Chondrocyte (in vitro differentiated cells): ENCODE results near the gene BAIAP2L2. TPM values are rescaled to one million over a fixed set of nuclear protein-coding genes. Genes with fewer than 3 reads are reported as not detected.
"Not testable (repeated sequence)": the region's sequence is repeated elsewhere in the genome, so short reads cannot be mapped to it uniquely, and the experiment has no call there.

ENCODE experiments used
- DNase-seq: peaks from one replicate; pipeline ENCODE4 v3.0.0; 2021; ENCODE audit warnings: mixed read lengths, low spot score
- H3K27ac Mint-ChIP-seq: one replicate; pipeline ENCODE4 v1.8.0; 2021; ENCODE audit warnings: mild to moderate bottlenecking, moderate library complexity, mixed read lengths; ENCODE audit not compliant: unreplicated experiment
- H3K27me3 Mint-ChIP-seq: 2 replicates; pipeline ENCODE4 v1.8.0; 2021; ENCODE audit warnings: low read depth, mixed read lengths
- H3K36me3 Mint-ChIP-seq: 2 replicates; pipeline ENCODE4 v1.8.0; 2021; ENCODE audit warnings: low read depth, mixed read lengths
- H3K4me1 Mint-ChIP-seq: 2 replicates; pipeline ENCODE4 v1.8.0; 2021; ENCODE audit warnings: low read depth, mild to moderate bottlenecking, mixed read lengths
- H3K4me3 Mint-ChIP-seq: one replicate; pipeline ENCODE4 v1.8.0; 2021; ENCODE audit warnings: mild to moderate bottlenecking, moderate library complexity, mixed read lengths; ENCODE audit not compliant: unreplicated experiment
- H3K9me3 Mint-ChIP-seq: 2 replicates; pipeline ENCODE4 v1.8.0; 2021; ENCODE audit warnings: low read depth, mixed read lengths
- CTCF ChIP-seq: fragments of 200-600 bp; sonication (generic); IDR thresholded peaks from 2 replicates; pipeline ENCODE4 v1.5.0; 2021; ENCODE audit warnings: antibody characterized with exemption, mild to moderate bottlenecking, moderate library complexity
- total RNA-seq: library from RNA; stranded (reverse); gene quantifications from 3 replicates; pipeline ENCODE4 v1.2.1, GENCODE V29; 2021

The BAIAP2L2 gene
- total RNA-seq, 1 donor from 2014 or later, result 0.42 TPM

GRCh38 chr22:38148245-38148644 is 37.8 kb upstream of the BAIAP2L2 start:
- Mint-ChIP-seq H3K36me3 (peaks cover 6% of the 10 kb centered on the region), H3K4me1 (peaks cover 11% of the 10 kb centered on the region), H3K9me3 (peaks cover 10% of the 10 kb centered on the region), H3K4me3 (no peak overlapping the region), H3K27ac (peak overlapping the region; percentile 1), H3K27me3 (no peaks in the 10 kb centered on the region)
- no peak for TF ChIP-seq CTCF
- DNase-seq, result no peak

GRCh38 chr22:38146166-38146565 is 35.7 kb upstream of the BAIAP2L2 start:
- not testable (repeated sequence) for H3K27ac Mint-ChIP-seq, H3K27me3 Mint-ChIP-seq, H3K4me3 Mint-ChIP-seq, DNase-seq, H3K36me3 Mint-ChIP-seq
- Mint-ChIP-seq H3K4me1 (peaks cover 11% of the 10 kb centered on the region), H3K9me3 (peaks cover 10% of the 10 kb centered on the region)

- Mint-ChIP-seq H3K27ac (no peak overlapping the region), H3K4me1 (peaks cover 11% of the 10 kb centered on the region), H3K9me3 (peaks cover 6% of the 10 kb centered on the region), H3K4me3 (no peak overlapping the region), H3K27me3 (no peaks in the 10 kb centered on the region), H3K36me3 (peaks cover 2% of the 10 kb centered on the region)
- DNase-seq, result no peak
- peak; percentile 14 for TF ChIP-seq CTCF
These were observed 33.5 kb upstream of the BAIAP2L2 start for GRCh38 chr22:38144025-38144405.

GRCh38 chr22:38142606-38143005 is 32.1 kb upstream of the BAIAP2L2 start:
- no peak for DNase-seq
- H3K27ac Mint-ChIP-seq, result no peak overlapping the region
- peaks cover under 1% of the 10 kb centered on the region for H3K4me1 Mint-ChIP-seq

GRCh38 chr22:38141217-38141973 is 30.9 kb upstream of the BAIAP2L2 start:
- no peak for TF ChIP-seq CTCF
- Mint-ChIP-seq H3K4me1 (no peaks in the 10 kb centered on the region), H3K36me3 (peaks cover 2% of the 10 kb centered on the region), H3K9me3 (no peaks in the 10 kb centered on the region), H3K27ac (no peak overlapping the region), H3K27me3 (no peaks in the 10 kb centered on the region), H3K4me3 (no peak overlapping the region)
- DNase-seq, result no peak

More at GRCh38 chr22:38142606-38143005, 32.1 kb upstream of the BAIAP2L2 start:
- no peaks in the 10 kb centered on the region for H3K27me3 Mint-ChIP-seq
- H3K9me3 Mint-ChIP-seq, result no peaks in the 10 kb centered on the region
- no peak for TF ChIP-seq CTCF
- peaks cover 2% of the 10 kb centered on the region for H3K36me3 Mint-ChIP-seq
- H3K4me3 Mint-ChIP-seq, result no peak overlapping the region

- Mint-ChIP-seq H3K4me3 (no peak overlapping the region), H3K4me1 (peaks cover 9% of the 10 kb centered on the region), H3K9me3 (no peaks in the 10 kb centered on the region), H3K27ac (no peak overlapping the region), H3K27me3 (no peaks in the 10 kb centered on the region), H3K36me3 (peaks cover 2% of the 10 kb centered on the region)
- no peak for TF ChIP-seq CTCF
- DNase-seq, result no peak
These were observed 29.4 kb upstream of the BAIAP2L2 start for GRCh38 chr22:38139901-38140300.
